SJCRH30 (cell line): ENCODE results near the gene GARRE1. TPM values are rescaled to one million over a fixed set of nuclear protein-coding genes. Genes with fewer than 3 reads are reported as not detected.
"Not testable (repeated sequence)": the region's sequence is repeated elsewhere in the genome, so short reads cannot be mapped to it uniquely, and the experiment has no call there.

Source experiments
- DNase-seq, 2 experiments: peaks; one replicate each; pipeline ENCODE4 v3.0.0-alpha.2; 2015 to 2020
- H3K27ac ChIP-seq: fragments of 250-450 bp; sonication (Bioruptor Pico); 2 replicates; pipeline ENCODE4 v1.5.1; 2020; ENCODE audit warnings: mild to moderate bottlenecking, moderate library complexity
- H3K27me3 ChIP-seq: fragments of 250-450 bp; sonication (Bioruptor Pico); 2 replicates; pipeline ENCODE4 v1.5.1; 2020; ENCODE audit warnings: mild to moderate bottlenecking, moderate library complexity
- H3K36me3 ChIP-seq: fragments of 250-450 bp; sonication (Bioruptor Pico); 2 replicates; pipeline ENCODE4 v1.5.1; 2020; ENCODE audit warnings: mild to moderate bottlenecking, moderate library complexity
- H3K4me1 ChIP-seq: fragments of 250-450 bp; sonication (Bioruptor Pico); 2 replicates; pipeline ENCODE4 v1.5.1; 2020; ENCODE audit warnings: mild to moderate bottlenecking, moderate library complexity
- H3K4me3 ChIP-seq: fragments of 250-450 bp; sonication (Bioruptor Pico); 2 replicates; pipeline ENCODE4 v1.5.1; 2020; ENCODE audit warnings: mild to moderate bottlenecking, moderate library complexity
- H3K9me3 ChIP-seq: fragments of 250-450 bp; sonication (Bioruptor Pico); replicated peaks from 2 replicates; pipeline ENCODE4 v1.5.1; 2020; ENCODE audit warnings: mild to moderate bottlenecking, moderate library complexity
- total RNA-seq: library from RNA; depleted of rRNA; stranded (reverse); fragments of >200 nt; shearing (Covaris generic); gene quantifications from 2 replicates; pipeline ENCODE4 v1.2.3, GENCODE V29; 2014

Gene GARRE1
- total RNA-seq, 1 experiment from 2014 or later = 17.5 TPM

- no peak overlapping the region for H3K4me3 ChIP-seq
- peaks cover 21% of the 10 kb centered on the region for H3K4me1 ChIP-seq
- no peak overlapping the region for H3K27ac ChIP-seq
- peak; percentile 87 to 92 for DNase-seq
- no peaks in the 10 kb centered on the region for H3K27me3 ChIP-seq
- no peaks in the 10 kb centered on the region; the same call in 1 of the 2 replicates for H3K36me3 ChIP-seq
- H3K9me3 ChIP-seq = no peaks in the 10 kb centered on the region
Observed at GRCh38 chr19:34241513-34242337, 12.6 kb upstream of the GARRE1 start.

DNA sequence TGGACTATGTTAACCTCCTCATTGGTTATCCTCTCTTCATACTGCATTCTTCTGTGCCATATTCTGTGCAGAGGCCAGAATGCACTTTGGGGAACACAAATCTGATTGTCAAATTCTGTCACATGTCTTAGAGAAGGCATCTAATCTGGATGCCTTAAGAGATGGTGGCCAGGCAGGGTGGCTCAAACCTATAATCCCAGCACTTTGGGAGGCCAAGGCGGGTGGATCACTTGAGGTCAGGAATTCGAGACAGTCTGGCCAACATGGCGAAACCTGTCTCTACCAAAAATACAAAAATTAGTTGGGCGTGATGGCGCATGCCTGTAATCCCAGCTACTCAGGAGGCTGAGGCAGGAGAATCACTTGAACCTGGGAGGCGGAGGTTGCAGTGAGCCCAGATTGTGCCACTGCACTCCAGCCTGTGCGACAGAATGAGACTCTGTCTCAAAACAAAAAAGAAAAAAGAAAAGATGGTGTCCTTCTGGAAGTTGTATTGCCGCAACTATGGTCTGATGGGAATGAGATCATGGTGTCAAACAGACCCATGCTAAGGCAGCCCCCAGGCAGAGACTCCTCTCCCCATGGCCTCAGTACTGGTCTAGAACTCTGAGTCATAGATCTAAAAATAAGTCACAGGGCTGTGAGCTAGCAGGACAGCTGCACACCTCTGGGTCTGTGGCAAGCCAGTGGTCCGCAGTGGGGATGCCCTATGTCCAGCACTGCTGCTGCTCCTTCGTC lies 11.0 kb upstream of the GARRE1 start:
- H3K4me3 ChIP-seq, H3K27me3 ChIP-seq, H3K36me3 ChIP-seq, H3K9me3 ChIP-seq: not testable (repeated sequence)
- DNase-seq = peak; percentile 90 to 94
- Histone ChIP-seq H3K4me1 (peaks cover 14% of the 10 kb centered on the region), H3K27ac (peak overlapping the region; percentile 47)

DNA sequence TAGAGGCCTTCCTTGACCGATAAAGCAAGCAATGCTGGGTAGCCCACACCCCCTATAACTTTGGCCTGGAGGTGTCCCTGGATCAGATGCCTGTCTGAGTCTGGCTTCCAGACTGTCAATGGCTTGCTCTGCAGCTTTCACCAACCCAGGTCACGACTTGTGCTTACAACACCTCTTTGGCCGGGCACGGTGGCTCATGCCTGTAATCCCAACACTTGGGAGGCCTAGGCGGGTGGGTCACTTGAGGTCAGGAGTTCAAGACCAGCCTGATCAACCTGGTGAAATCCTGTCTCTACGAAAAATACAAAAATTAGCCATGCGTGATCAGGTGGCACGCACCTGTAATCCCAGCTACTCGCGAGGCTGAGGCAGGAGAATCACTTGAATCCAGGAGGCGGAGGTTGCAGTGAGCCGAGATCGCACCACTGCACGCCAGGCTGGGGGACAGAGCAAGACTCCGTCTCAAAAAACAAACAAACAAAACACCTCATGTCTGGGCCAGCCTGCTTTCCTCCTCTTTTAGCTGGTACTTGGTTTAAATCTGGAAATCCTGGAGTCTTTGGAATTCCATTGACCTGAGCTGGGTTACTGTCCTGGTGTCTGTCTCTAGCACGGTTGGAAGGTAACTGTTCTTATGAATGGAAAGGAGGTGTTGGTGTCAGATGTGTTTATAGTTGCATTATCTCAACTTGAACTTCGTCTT lies 10.3 kb upstream of the GARRE1 start:
- peaks cover 14% of the 10 kb centered on the region for H3K4me1 ChIP-seq
- no peaks in the 10 kb centered on the region for H3K9me3 ChIP-seq
- peak overlapping the region; percentile 47 for H3K27ac ChIP-seq
- DNase-seq = no peak
- H3K4me3 ChIP-seq = no peak overlapping the region
- H3K36me3 ChIP-seq = no peaks in the 10 kb centered on the region
- H3K27me3 ChIP-seq = no peaks in the 10 kb centered on the region

GRCh38 chr19:34244611-34245299 lies 9.6 kb upstream of the GARRE1 start:
- no peaks in the 10 kb centered on the region for H3K9me3 ChIP-seq
- H3K4me3 ChIP-seq = no peak overlapping the region
- H3K4me1 ChIP-seq = peaks cover 14% of the 10 kb centered on the region
- no peaks in the 10 kb centered on the region for H3K36me3 ChIP-seq
- H3K27ac ChIP-seq = no peak overlapping the region
- DNase-seq = no peak
- no peaks in the 10 kb centered on the region for H3K27me3 ChIP-seq

- Histone ChIP-seq H3K9me3 (no peaks in the 10 kb centered on the region), H3K27me3 (no peaks in the 10 kb centered on the region), H3K36me3 (no peaks in the 10 kb centered on the region), H3K4me3 (no peak overlapping the region), H3K27ac (no peak overlapping the region), H3K4me1 (peaks cover 14% of the 10 kb centered on the region)
- DNase-seq = no peak
Observed at GRCh38 chr19:34246340-34246739, 8.0 kb upstream of the GARRE1 start.

- Histone ChIP-seq H3K27ac (no peak overlapping the region), H3K9me3 (no peaks in the 10 kb centered on the region), H3K27me3 (no peaks in the 10 kb centered on the region), H3K4me3 (no peak overlapping the region), H3K36me3 (no peaks in the 10 kb centered on the region), H3K4me1 (peaks cover 5% of the 10 kb centered on the region)
- no peak for DNase-seq
Observed at GRCh38 chr19:34248941-34249340, 5.4 kb upstream of the GARRE1 start.

DNA sequence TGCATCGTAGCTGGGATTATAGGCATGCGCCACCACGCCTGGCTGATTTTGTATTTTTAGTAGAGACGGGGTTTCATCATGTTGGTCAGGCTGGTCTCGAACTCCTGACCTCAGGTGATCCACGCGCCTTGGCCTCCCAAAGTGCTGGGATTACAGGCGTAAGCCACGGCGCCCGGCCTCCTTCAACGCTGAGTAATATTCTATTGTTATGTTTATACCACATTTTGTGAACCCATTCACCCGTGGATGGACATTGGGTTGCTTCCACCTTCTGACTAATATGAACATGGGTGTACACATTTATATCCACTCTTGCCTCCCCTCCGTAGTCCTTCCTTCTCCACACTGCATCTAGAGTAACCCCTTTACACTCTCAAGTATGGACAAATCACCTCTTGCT lies 1.2 kb upstream of the GARRE1 start:
- not testable (repeated sequence) for H3K9me3 ChIP-seq, H3K4me1 ChIP-seq, H3K4me3 ChIP-seq, H3K27me3 ChIP-seq, H3K27ac ChIP-seq, H3K36me3 ChIP-seq, DNase-seq

- DNase-seq, H3K9me3 ChIP-seq, H3K4me1 ChIP-seq, H3K27ac ChIP-seq, H3K27me3 ChIP-seq, H3K36me3 ChIP-seq: not testable (repeated sequence)
- H3K4me3 ChIP-seq = peak overlapping the region; percentile 91
Observed at GRCh38 chr19:34253681-34254045, 691 bp upstream of the GARRE1 start.

DNA sequence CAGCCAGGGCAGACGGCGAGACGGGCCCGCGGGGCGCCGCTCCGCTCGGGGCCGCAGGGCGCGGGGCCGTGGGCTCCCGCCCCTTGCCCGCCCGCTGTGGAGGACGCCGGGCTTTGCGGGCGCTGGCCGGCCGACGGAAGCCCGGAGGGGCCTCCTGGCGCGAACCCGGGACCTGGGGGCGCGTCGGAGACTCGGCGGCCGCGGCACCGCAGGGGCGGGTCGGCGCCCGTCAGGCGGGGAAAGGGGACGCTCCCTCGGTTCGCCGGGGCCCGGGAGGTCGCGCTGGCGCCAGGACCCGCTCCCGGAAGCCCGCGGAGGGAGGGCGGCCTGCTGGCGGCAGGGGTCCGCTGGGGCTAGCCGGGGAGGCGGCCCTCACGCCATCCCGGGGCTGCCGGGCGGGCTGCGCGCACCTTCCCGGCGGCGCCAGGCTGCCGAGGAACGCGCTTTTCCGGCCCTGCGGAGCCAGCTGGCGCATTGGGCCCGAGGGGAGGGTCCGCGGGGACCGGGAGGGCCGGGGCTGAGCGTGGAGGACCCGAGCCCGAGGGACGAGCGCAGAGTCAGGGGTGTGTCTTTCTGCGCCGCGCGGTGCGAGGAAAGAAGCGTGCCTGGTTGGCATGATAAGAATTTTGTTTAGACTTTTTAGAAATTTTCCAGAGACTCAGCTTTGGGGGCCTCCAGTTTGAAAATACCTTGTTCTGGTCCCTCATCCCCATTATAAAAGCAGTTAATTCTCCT lies 511 bp downstream of the GARRE1 start:
- Histone ChIP-seq H3K4me1 (no peaks in the 10 kb centered on the region), H3K36me3 (no peaks in the 10 kb centered on the region), H3K4me3 (peak overlapping the region; percentile 91), H3K27ac (peak overlapping the region; percentile 3; the same call in 1 of the 2 replicates), H3K9me3 (no peaks in the 10 kb centered on the region), H3K27me3 (no peaks in the 10 kb centered on the region)
- peak; percentile 48 to 50 for DNase-seq

- Histone ChIP-seq H3K4me1 (peaks cover 2% of the 10 kb centered on the region), H3K27me3 (no peaks in the 10 kb centered on the region), H3K36me3 (no peaks in the 10 kb centered on the region), H3K27ac (no peak overlapping the region; the same call in 1 of the 2 replicates), H3K4me3 (peak overlapping the region; percentile 91), H3K9me3 (no peaks in the 10 kb centered on the region)
- no peak for DNase-seq
Observed at GRCh38 chr19:34255546-34255945, 1.2 kb downstream of the GARRE1 start.

DNA sequence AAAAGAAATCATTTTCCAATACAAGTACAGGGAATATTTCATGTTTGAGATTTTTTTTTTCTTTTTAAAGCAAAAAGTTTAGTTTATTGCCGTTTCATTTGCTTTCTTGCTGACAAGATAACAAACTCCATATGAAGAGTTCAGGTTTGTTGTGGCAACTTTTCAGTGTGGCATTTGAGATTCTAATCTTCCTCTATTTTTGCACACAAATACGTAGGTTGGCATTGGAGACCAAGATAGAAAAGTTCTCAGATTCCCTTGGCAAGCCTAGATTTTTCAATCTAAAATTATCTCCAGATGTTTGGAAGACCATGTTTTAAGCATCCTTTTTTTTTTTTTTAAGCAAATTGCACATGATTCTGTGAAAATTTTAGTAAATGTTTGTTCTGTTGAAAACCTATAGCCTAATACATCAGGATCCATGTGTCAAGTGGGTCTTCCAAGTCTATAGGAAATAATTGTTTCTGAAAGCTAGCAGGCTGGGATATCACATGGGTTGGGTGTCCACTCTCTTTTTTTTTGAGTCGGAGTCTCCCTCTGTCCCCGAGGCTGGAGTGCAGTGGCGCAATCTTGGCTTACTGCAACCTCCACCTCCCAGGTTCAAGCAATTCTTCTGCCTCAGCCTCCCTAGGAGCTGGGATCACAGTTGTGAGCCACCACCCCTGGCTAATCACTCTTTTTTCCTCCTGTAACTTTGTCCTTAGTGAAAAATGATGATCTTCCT lies 2.6 kb downstream of the GARRE1 start:
- Histone ChIP-seq H3K27ac (no peak overlapping the region), H3K9me3 (no peaks in the 10 kb centered on the region), H3K27me3 (no peaks in the 10 kb centered on the region), H3K4me3 (no peak overlapping the region), H3K4me1 (peaks cover 9% of the 10 kb centered on the region), H3K36me3 (no peaks in the 10 kb centered on the region)
- no peak for DNase-seq

GRCh38 chr19:34257559-34257924 lies 3.2 kb downstream of the GARRE1 start:
- no peaks in the 10 kb centered on the region for H3K27me3 ChIP-seq
- H3K36me3 ChIP-seq = no peaks in the 10 kb centered on the region
- H3K4me1 ChIP-seq = peaks cover 9% of the 10 kb centered on the region
- H3K4me3 ChIP-seq = no peak overlapping the region
- DNase-seq = no peak
- no peaks in the 10 kb centered on the region for H3K9me3 ChIP-seq
- no peak overlapping the region for H3K27ac ChIP-seq

GRCh38 chr19:34259367-34260095 lies 5.2 kb downstream of the GARRE1 start:
- Histone ChIP-seq H3K36me3 (no peaks in the 10 kb centered on the region), H3K4me3 (no peak overlapping the region), H3K4me1 (peaks cover 9% of the 10 kb centered on the region), H3K27ac (no peak overlapping the region), H3K9me3 (no peaks in the 10 kb centered on the region), H3K27me3 (no peaks in the 10 kb centered on the region)
- DNase-seq = no peak
